ENCODE measurements around the gene EGFL8. TPM values are rescaled to one million over a fixed set of nuclear protein-coding genes. Genes with fewer than 3 reads are reported as not detected.

EGFL8 gene
- total and polyA plus RNA-seq, 7 donors, result 2.3 to 24.4 (median 13.8) TPM

DNA sequence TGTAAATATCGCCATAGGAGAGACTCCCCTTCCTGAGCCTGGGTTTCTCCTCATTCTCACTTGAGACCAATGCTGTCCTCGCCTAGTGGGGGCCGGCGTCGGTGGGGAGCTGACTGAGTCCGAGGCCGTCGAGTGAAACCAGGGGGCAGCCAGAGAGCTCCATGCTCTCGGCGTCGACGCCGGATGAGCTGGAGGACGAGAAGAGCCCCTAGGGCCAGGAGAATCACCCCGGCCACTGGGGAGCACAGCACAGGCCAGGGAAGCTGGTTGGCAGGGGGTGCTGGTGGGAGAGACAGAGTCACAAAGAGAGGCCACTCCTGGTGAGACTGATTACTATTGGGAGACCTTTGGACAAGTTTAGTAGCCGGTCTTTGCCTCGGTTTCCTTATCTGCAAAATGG, 34.5 kb downstream of the EGFL8 start:
- TF ChIP-seq, protein P1, sequence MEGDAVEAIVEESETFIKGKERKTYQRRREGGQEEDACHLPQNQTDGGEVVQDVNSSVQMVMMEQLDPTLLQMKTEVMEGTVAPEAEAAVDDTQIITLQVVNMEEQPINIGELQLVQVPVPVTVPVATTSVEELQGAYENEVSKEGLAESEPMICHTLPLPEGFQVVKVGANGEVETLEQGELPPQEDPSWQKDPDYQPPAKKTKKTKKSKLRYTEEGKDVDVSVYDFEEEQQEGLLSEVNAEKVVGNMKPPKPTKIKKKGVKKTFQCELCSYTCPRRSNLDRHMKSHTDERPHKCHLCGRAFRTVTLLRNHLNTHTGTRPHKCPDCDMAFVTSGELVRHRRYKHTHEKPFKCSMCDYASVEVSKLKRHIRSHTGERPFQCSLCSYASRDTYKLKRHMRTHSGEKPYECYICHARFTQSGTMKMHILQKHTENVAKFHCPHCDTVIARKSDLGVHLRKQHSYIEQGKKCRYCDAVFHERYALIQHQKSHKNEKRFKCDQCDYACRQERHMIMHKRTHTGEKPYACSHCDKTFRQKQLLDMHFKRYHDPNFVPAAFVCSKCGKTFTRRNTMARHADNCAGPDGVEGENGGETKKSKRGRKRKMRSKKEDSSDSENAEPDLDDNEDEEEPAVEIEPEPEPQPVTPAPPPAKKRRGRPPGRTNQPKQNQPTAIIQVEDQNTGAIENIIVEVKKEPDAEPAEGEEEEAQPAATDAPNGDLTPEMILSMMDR (IDR thresholded peaks at IDR 0.05), result no peak
- no peak for TF ChIP-seq EP300 (IDR thresholded peaks at IDR 0.05)
- TF ChIP-seq POLR2A (IDR thresholded peaks at IDR 0.05), result no peak
- no peak for TF ChIP-seq POLR2AphosphoS5 (IDR thresholded peaks at IDR 0.05)

DNA sequence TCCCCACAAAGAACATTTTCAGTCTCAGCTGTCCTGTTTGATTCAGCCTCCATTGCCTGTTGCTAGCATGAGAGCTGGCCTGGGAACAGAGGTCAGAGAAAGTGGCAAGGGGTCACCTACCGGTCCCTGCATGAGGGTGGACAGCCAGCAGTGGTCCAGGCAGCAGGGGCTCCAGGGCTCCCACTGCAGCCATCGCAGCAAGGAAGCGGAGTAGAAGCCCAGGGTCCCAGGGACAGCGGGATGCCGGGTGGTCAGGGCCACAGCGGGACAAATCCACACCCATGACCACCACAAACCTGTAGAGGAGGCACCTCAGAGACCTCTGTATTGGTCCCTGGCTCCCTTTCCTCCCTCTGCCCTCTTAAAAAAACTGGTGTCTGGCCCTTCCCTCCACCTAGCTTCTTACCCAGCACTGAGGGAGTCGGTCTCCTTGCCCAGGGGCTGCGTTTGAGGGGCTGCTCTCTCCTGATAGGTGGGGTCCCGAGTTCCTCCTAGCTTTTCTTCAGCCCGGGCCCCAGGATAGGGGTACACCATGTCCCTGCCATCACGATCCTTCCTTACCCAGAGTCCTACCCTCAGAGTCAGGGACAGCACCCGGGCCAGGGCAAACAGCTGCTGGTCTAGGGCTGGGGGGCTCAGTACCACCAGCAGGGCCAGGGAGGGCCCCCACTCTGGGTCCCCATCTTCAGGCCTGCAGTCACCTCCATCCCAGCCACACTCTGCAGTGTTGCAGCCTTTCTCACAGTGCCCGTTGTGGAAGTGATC, 36.5 kb downstream of the EGFL8 start:
- TF ChIP-seq EP300 (IDR thresholded peaks at IDR 0.05) (no peak), POLR2A (IDR thresholded peaks at IDR 0.05) (no peak), POLR2AphosphoS5 (IDR thresholded peaks at IDR 0.05) (no peak)
- TF ChIP-seq, protein P1 (IDR thresholded peaks at IDR 0.05), result no peak
- Histone ChIP-seq H3K36me3 (no peaks in the 10 kb centered on the region), H3K27ac (no peak overlapping the region), H3K27me3 (peaks cover 0 to 6% (median 0%) of the 10 kb centered on the region in 3 donors), H3K9me3 (no peaks in the 10 kb centered on the region), H3K4me3 (no peak overlapping the region), H3K4me1 (peaks cover 0 to 10% (median 8%) of the 10 kb centered on the region in 4 donors)
- WGBS, 2 donors, result 79 to 89% methylated on average over 13 of the region's 13 CpGs
- intact Hi-C loops (cut with DNase I), result no loop called here
- no peak for DNase-seq

More for the DNA sequence above, 34.5 kb downstream of the EGFL8 start:
- Histone ChIP-seq H3K4me3 (no peak overlapping the region), H3K27ac (no peak overlapping the region), H3K4me1 (peaks cover 0 to 22% (median 18%) of the 10 kb centered on the region in 4 donors), H3K36me3 (no peaks in the 10 kb centered on the region), H3K27me3 (peaks cover 0 to 6% (median 0%) of the 10 kb centered on the region in 3 donors), H3K9me3 (no peaks in the 10 kb centered on the region)
- no peak for DNase-seq
- intact Hi-C loops (cut with DNase I), result loop anchor here (5.0 to 10.0 kb wide), 6 partner anchors 47 to 1216 kb away; partner anchors contain the start of genes BAG6, BRD2, CUTA and DXO
- WGBS, 2 donors, result 90 to 91% methylated on average over 17 of the region's 17 CpGs

DNA sequence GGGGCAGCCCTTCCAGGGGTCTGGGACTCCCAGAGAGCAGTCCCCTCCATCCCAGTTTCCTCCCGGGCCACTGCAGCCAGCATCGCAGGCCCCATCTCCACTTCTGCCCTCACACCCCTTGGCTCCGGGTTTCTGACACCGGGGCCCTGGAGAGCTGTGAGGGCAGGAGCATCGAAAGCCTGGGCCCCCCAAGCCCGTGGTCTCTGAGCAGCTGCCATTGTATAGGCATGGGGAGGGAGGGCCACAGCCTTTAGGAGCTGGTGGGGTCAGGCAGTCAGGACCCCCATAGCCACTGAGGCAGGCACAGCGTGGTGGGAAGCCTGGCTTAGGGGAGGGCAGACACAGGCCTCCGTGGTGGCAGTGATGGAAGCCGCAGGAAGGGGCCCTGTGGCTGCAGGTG, 37.8 kb downstream of the EGFL8 start:
- Histone ChIP-seq H3K9me3 (no peaks in the 10 kb centered on the region), H3K36me3 (no peaks in the 10 kb centered on the region), H3K4me1 (peaks cover 0 to 2% (median 2%) of the 10 kb centered on the region in 4 donors), H3K4me3 (no peak overlapping the region), H3K27me3 (peaks cover 0 to 6% (median 0%) of the 10 kb centered on the region in 3 donors), H3K27ac (no peak overlapping the region)
- WGBS, 2 donors, result 85 to 88% methylated on average over 9 of the region's 9 CpGs
- intact Hi-C loops (cut with DNase I), result no loop called here
- DNase-seq, result no peak
- TF ChIP-seq, protein P1 (IDR thresholded peaks at IDR 0.05), result no peak
- no peak for TF ChIP-seq EP300 (IDR thresholded peaks at IDR 0.05)
- TF ChIP-seq POLR2AphosphoS5 (IDR thresholded peaks at IDR 0.05), result no peak
- no peak for TF ChIP-seq POLR2A (IDR thresholded peaks at IDR 0.05)

DNA sequence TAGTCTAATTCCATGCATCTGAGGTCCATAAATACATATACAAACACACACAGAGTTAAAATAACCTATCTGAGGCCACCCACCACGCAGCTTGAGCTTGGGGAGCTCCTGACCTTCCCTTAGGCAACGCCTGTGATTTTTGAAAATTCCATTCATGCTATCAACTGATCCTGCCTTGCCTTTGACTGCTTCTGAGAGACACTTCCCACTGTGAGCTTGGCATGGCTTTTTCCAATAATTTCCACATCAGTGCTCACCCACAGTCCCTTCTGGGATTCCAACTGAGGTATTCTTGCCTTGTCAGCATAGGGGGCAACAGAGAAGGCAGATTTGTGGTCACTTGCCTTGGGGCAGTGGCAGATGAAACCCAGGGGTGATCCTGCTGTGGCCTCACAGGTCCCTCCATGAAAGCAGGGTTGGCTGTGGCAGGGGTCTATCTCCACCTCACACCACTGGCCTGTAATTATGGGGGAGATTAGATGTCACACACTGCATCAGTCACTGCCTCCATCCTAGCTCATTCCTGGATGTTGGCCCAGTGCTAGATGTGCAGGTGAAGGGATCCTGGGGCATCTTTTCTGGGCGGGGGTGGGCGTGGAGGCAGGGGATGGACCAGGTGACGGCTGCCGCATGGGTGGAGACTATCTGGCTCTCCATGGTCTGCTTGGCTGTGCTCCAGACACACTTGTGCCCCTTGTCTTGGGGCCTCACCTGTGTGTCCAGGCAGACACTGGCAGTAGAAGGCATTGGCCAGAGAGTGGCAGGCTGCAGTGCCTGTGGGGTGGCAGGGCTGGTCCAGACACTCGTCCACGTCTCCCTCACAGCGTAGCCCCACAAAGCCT, 39.3 kb downstream of the EGFL8 start:
- no peak for TF ChIP-seq POLR2A (IDR thresholded peaks at IDR 0.05)
- TF ChIP-seq EP300 (IDR thresholded peaks at IDR 0.05), result no peak
- TF ChIP-seq, protein P1 (IDR thresholded peaks at IDR 0.05), result no peak
- TF ChIP-seq POLR2AphosphoS5 (IDR thresholded peaks at IDR 0.05), result no peak
- intact Hi-C loops (cut with DNase I), result no loop called here
- H3K9me3 ChIP-seq, result no peaks in the 10 kb centered on the region
- H3K4me3 ChIP-seq, result no peak overlapping the region
- no peaks in the 10 kb centered on the region for H3K4me1 ChIP-seq
- 68 to 83% methylated on average over 9 of the region's 9 CpGs for WGBS, 2 donors
- H3K27me3 ChIP-seq, result peaks cover 0 to 6% (median 0%) of the 10 kb centered on the region in 3 donors
- H3K36me3 ChIP-seq, result no peaks in the 10 kb centered on the region
- no peak for DNase-seq
- no peak overlapping the region for H3K27ac ChIP-seq
